GM10847 (cell line): ENCODE results near the gene PDZD4.

Experiments
- POLR2A ChIP-seq: IDR thresholded peaks from 2 replicates; pipeline ENCODE4 v1.6.1; 2011; ENCODE audit not compliant: insufficient read length; ENCODE audit errors: extremely low read depth

Gene PDZD4

DNA sequence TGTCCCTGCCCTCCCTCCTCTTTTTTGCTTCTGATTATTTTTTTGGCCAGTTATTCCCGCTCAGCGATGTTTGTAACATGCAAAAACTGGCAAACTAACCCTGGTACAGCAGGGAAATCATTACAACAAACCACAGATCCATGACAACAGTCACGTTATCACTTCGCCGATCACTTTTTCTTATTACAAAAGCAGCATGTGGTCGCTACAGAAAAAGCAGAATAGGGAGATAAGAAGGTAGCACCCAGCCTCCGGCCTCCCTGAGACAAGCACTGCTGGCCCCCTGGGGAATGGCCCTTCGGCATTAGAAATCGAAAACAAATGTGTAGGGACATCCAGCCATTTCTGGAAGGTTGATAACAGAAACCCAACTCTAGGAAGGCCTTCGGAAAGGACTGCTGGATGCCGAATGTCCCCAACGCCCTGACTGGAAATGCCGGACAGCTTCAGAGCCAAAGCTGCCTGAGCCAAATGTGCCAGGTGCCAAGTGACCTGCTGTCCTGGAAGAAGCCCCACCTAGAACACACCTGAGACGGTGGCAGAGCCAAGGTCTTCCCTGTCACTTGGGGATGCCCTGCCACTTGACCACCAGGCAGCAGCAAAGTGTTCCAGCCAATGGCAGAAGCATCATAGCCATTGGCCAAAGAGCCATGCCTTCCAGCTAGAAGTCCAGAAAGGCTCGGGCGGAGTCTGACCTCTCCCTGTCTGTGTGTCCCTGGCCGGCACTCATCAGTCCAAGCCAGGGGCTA is 39.1 kb downstream of the PDZD4 start:
- no peak for TF ChIP-seq POLR2A

DNA sequence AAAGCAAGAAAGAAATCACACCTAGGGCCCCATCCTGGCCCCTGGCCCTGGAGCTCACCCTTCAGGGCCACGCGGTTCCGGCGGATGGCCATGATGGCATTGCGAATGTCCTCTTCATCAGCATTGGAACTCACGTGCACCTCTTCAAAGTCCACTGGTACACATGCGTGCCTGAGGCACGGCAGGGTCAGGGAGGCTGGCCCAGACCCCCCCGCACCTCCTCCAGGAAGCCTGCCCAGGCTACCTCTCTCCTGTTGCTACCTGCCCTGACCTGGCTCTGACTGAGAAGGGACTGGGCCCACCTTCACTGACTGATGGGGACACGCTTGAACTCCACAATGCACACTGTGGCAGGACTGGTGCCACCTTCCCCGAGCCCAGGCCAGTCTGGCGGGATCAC is 40.7 kb downstream of the PDZD4 start:
- TF ChIP-seq POLR2A: no peak

DNA sequence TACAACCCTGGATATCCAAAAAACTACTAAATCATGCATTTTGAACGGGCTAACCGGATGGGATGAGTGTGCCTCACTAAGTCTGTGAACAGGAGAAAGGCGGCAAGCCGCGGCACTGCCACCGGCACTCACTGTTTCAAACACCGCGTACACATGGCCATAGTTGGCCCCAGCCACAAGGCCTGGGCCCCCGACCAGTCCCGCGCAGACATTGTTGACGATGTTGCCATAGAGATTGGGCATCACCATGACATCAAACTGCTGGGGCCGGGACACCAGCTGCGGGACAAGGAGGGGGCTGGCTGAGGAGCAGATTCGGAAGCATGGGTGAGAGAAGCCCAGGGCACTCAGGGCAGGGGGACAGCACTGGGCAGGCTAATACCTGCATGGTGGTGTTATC is 43.7 kb downstream of the PDZD4 start:
- TF ChIP-seq POLR2A: no peak

DNA sequence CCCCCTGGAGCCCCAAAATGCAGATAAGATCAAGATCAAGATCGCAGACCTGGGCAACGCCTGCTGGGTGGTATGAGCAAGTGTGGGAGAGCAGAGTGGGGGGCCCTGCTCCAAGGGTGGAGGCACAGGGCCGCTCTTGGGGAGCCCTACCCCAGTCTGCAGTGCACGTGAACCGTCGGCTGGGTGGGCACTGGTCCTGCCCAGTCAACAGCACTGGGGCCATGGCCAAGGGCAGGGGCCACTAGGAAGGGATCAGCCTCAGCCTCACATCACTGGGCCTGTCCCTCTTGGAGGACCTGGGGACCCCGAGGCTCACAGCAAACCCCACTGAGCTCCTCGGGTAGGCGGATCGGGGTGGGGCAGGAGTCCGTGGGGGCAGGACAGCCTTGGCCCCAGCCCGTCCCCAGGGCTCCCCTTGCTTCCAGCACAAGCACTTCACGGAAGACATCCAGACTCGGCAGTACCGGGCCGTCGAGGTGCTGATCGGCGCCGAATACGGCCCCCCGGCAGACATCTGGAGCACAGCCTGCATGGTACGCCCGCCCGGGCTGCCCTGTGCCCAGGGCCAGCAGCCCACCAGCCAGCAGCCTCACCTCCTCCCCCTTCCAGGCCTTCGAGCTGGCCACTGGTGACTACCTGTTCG is 45.9 kb downstream of the PDZD4 start:
- TF ChIP-seq POLR2A: no peak

DNA sequence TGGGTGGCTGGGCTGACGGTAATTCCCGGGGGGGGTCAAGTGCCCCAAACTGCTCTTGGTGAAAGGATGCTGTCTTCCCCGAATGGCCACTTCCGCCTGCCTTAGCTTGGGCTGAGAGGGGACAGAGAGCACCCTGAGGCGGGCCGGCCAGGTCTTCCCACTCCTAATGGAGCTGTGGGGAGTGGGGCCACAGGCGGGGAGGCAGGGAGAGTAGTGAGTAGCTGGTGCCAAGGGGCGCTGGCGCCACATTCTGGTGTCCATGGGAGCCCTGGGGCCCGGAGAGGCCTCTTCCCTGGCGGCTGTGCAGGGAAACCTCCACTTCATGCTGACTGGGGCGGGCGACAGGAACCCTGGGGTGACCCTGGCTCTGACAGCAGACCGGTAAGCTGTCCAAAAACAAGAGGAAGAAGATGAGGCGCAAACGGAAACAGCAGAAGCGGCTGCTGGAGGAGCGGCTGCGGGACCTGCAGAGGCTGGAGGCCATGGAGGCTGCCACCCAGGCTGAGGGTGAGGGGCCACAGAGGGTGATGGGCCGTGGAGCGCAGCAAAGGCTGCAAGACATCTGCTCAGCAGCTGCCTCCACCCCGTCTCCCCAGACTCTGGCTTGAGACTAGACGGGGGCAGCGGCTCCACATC is 46.8 kb downstream of the PDZD4 start:
- TF ChIP-seq POLR2A: no peak

DNA sequence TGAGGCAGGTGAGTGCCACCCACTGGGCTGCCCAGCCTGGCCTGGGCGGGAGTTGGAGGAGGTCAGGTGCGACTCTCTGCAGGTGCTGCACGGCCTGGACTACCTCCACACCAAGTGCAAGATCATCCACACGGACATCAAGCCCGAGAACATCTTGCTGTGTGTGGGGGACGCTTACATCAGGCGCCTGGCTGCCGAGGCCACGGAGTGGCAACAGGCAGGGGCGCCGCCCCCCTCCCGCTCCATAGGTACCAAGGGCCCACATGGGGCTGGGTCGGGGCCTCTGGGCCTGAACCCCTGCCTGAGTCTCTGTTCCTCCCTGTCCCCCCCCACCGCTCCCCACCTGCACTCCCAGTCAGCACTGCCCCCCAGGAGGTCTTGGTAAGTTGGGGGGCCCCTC is 47.5 kb downstream of the PDZD4 start:
- TF ChIP-seq POLR2A: no peak

DNA sequence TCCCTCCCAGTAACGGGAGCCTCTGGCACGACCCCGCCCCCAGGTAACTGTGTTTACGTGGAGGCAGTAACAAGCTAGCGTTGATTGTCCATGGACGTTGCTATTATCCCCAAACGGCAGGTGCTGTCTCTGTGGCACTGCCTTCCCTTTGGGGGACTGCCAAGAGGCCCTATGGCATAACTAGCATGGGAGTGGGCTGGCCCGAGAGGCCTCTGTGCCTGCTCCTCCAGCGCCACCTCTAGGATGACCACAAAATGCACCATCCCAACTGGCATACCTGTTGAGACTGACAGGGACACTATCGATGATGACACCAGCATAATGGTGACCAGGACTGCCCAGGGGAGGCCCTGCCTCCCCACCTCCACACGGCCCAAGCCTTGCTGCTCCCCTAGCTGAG is 48.0 kb downstream of the PDZD4 start:
- no peak for TF ChIP-seq POLR2A

DNA sequence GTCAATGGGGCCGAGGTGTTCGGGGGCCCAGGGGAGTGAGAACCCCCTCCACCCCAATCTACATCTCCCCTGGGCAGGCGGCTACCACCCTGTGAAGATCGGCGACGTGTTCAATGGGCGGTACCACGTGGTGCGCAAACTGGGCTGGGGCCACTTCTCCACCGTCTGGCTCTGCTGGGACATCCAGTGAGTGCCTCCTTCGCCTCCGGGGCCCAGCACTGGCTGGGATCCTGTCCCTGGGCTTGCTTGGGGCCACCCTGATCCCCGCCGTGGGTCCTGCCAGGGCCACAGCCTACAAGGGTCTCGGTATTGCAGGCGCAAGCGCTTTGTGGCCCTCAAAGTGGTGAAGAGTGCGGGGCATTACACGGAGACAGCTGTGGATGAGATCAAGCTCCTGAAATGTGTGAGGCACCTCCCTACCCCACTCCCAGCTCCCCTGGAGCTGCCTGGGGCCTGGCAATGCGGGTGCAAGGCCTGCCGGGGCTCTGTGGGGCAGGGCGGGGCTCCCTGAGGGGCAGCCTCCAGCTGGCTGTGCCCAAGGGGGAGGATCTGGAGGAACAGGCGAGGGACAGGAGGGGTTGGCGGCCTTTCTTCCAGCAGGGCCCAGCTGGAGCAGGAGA is 48.8 kb downstream of the PDZD4 start:
- TF ChIP-seq POLR2A: no peak

DNA sequence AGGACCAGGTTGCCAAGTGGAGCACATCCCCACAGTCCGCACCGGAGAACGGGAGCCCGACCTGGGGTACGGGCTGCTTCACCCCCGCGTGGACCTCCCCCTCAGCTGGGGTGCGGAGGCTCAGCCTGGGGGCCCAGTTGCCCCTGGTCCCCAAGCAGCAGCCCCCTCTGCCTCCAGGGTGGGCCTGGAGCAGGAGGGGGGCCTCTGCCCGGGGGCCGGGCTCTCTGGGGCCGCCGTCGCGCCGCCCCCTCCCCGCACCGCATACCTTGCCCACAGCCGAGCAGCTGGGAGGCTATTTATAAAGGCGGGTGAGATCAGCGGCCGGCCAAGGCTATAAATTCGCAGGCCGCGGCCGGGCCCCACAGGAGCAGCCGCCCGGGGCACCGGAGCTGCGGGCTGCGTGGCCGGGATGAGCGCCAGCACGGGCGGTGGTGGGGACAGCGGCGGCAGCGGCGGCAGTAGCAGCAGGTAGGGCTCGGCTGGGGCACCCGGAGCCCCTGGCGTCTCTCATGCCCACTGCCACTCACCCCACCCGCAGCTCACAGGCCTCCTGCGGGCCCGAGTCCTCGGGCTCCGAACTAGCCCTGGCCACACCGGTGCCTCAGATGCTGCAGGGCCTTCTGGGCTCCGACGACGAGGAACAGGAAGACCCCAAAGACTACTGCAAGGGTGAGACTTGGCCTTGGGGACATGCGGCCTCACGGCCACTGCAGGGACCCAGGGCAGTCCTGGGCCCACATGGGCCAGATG is 49.5 kb downstream of the PDZD4 start, which contains the start of gene SRPK3:
Gene SRPK3 (plus strand): TSS at position 364 of the 750 bp plus-strand sequence. CDS start 46 bp downstream, at position 410.
- TF ChIP-seq POLR2A: no peak

DNA sequence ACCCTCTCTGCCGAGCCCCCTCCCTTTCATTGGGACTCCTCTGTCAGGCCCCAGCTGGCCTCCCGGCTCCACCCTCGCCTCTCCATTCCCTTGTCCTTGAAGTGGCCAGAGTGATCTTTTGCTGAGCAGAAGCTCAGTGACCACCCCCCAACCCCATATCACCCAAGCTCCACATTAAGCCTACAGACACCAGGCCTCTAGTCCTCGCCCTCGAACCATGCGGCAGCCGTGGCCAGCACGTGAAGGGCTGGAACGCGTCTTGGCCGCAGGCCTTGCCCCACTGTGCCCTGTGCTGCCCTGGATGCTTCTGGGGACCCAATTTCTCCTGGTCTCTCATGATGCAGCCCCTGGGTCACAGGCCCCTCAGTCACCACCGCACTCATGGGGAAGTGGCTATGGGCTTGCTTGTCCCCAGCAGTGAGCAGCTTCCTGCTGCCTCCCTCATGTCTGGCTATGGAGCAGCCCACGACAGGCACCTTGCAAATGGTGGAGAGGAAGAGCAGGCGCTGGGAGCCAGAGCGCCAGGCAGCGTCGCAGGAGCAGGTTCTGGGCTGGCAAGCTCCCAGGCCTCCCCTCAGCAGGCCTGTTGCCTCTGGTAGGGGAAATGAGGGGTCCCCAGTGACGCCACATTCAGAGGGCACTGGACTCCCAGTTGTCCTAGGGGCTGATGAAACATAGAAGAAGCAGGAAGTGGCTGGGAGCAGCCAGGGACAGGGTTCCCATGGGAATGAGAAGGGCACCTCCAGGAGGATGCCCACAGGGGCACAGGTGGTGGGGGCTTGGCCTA is 50.3 kb downstream of the PDZD4 start:
- TF ChIP-seq POLR2A: no peak

DNA sequence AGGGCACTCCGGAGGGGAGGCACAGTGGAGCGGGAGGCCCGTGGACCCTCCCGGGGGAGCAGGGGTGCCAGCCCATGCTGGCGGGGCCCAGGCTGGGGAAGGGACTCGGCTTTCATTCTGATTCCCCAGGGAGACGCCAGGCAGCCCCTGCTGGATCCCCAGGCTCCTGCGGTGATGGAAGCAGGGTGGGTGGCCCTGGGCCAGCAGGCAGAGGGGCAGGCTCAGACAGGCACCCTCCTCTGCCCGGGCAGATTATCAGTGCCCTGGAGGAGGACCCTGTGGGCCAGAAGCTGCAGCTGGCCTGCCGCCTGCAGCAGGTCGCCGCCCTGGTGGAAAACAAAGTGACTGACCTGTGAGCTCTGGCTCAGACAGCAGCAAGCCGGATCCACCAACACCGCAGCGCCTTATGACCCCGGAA is 51.7 kb downstream of the PDZD4 start:
- TF ChIP-seq POLR2A: no peak

DNA sequence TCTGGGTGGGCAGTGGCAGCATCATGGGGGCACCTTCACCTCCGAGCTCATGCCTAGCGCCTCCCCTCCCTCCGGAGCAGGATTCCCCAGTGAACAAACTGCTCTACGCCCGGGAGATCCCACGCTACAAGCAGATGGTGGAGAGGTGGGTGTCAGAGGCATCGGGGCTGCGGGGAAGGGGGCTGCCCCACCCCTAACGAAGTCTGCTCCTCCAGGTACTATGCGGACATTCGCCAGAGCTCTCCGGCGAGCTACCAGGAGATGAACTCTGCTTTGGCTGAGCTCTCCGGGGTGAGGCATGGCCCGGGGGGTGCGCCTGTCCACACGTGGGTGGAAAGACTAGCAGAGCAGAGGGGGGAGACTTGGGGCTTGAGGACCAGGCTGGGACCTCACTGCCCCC is 52.2 kb downstream of the PDZD4 start:
- no peak for TF ChIP-seq POLR2A

DNA sequence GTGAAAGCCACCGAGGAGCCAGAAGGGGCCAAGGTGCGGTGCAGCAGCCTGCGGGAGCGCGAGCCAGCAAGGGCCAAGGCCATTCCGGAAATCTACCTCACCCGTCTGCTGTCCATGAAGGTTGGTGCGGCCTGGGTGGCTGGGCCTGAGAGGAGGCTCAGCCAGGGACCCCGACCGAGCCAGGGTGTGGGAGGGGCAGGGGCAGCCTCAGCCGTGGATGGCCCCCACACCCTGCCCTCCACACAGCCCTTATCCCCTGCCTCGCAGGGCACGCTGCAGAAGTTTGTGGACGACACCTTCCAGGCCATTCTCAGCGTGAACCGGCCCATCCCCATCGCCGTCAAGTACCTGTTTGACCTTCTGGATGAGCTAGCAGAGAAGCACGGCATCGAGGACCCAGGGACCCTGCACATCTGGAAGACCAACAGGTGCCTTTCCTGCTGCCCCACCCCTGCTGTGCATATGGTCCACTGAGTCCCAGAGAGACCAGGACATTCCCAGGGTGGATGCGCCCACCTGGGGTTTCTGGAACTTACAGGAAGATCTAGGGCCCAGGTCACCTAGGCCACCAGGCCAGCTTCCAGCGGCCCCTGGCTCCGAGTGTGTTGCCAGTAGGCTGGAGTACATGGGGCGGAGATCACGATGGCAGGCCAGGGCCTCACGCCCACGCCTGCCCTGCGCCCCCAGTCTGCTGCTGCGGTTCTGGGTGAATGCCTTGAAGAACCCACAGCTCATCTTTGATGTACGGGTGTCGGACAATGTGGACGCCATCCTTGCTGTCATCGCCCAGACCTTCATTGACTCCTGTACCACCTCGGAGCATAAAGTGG is 52.9 kb downstream of the PDZD4 start:
- TF ChIP-seq POLR2A: no peak
